IMR-90 (cell line): ENCODE results near the gene ROBO2. TPM values are rescaled to one million over a fixed set of nuclear protein-coding genes. Genes with fewer than 3 reads are reported as not detected.
A peak's percentile ranks its signal among the peaks of the same experiment; 100 is the strongest.

Source experiments
- ATAC-seq: fragments of 200-7000 bp; cut with Tn5 transposase; 2 replicates; pipeline ENCODE4 v1.9.1; 2020; ENCODE audit warnings: low read depth, mild to moderate bottlenecking, moderate library complexity
- BruUV-seq: library from RNA; stranded (reverse); fragments of 400-500 nt; replicated peaks from 2 replicates; lab custom pipeline; 2021; lab: Mats Ljungman, UMichigan
- CTCF ChIA-PET: fragments of 300-600 bp; formaldehyde crosslinking; extraction: SDS; loops from one replicate; lab custom pipeline; 2021; ENCODE audit warnings: antibody characterized with exemption; lab: Yijun Ruan, JAX
- POLR2A ChIA-PET: fragments of 300-600 bp; sonication (Branson Sonifier 250); formaldehyde crosslinking; loops from one replicate; lab custom pipeline; 2022; ENCODE audit warnings: antibody characterized with exemption; ENCODE audit not compliant: unreplicated experiment; lab: Charles Lee
- DNase-seq: peaks from one replicate; pipeline ENCODE4 v3.0.0; 2013
- H2AFZ ChIP-seq: replicated peaks from 2 replicates; pipeline ENCODE3; 2013; ENCODE audit warnings: low read length, mild to moderate bottlenecking; ENCODE audit not compliant: poor library complexity
- H2AK5ac ChIP-seq: 2 replicates; pipeline ENCODE4 v1.6.1; 2013; ENCODE audit warnings: low read depth, low read length, inconsistent platforms
- H2AK9ac ChIP-seq: replicated peaks from 2 replicates; pipeline ENCODE3; 2013; ENCODE audit warnings: mild to moderate bottlenecking, low read depth, low read length, moderate library complexity; ENCODE audit not compliant: poor library complexity
- H2BK120ac ChIP-seq: 2 replicates; pipeline ENCODE4 v1.6.1; 2013; ENCODE audit warnings: low read depth, low read length, inconsistent platforms
- H2BK15ac ChIP-seq: 3 replicates; pipeline ENCODE4 v1.6.1; 2013; ENCODE audit warnings: low read depth, low read length, inconsistent platforms
- H2BK20ac ChIP-seq: 2 replicates; pipeline ENCODE4 v1.6.1; 2013; ENCODE audit warnings: low read depth, mild to moderate bottlenecking, inconsistent platforms, low read length, moderate library complexity
- H2BK5ac ChIP-seq: 2 replicates; pipeline ENCODE4 v1.6.1; 2013; ENCODE audit warnings: mild to moderate bottlenecking, low read depth, low read length, inconsistent platforms; ENCODE audit not compliant: poor library complexity, severe bottlenecking
- H3K14ac ChIP-seq: replicated peaks from 2 replicates; pipeline ENCODE4 v1.6.1; 2013; ENCODE audit warnings: low read depth, low read length, inconsistent platforms
- H3K18ac ChIP-seq: 2 replicates; pipeline ENCODE4 v1.6.1; 2013; ENCODE audit warnings: low read depth, low read length, control low read depth
- H3K23ac ChIP-seq: 2 replicates; pipeline ENCODE4 v1.6.1; 2013; ENCODE audit warnings: low read depth, low read length, inconsistent platforms
- H3K27ac ChIP-seq: 2 replicates; pipeline ENCODE4 v1.5.1; 2013; ENCODE audit warnings: mild to moderate bottlenecking, control low read depth, low read length; ENCODE audit not compliant: insufficient read depth
- H3K27me3 ChIP-seq: 2 replicates; pipeline ENCODE4 v1.6.1; 2013; ENCODE audit warnings: low read length; ENCODE audit not compliant: control insufficient read depth, insufficient read depth
- H3K36me3 ChIP-seq: 2 replicates; pipeline ENCODE4 v1.6.1; 2013; ENCODE audit warnings: low read length, mixed read lengths; ENCODE audit not compliant: control insufficient read depth, insufficient read depth
- H3K4ac ChIP-seq: 2 replicates; pipeline ENCODE4 v1.6.1; 2013; ENCODE audit warnings: low read depth, low read length, inconsistent platforms
- H3K4me1 ChIP-seq: 2 replicates; pipeline ENCODE4 v1.6.1; 2013; ENCODE audit warnings: low read length, mixed read lengths; ENCODE audit not compliant: control insufficient read depth, insufficient read depth
- H3K4me2 ChIP-seq: 2 replicates; pipeline ENCODE4 v1.6.1; 2013; ENCODE audit warnings: low read depth, mild to moderate bottlenecking, control low read depth, low read length, moderate library complexity
- H3K4me3 ChIP-seq: 2 replicates; pipeline ENCODE4 v1.5.1; 2013; ENCODE audit warnings: low read depth, mild to moderate bottlenecking, control low read depth, low read length, moderate library complexity; ENCODE audit not compliant: insufficient read depth
- H3K56ac ChIP-seq: 2 replicates; pipeline ENCODE4 v1.6.1; 2013; ENCODE audit warnings: low read length, inconsistent platforms; ENCODE audit not compliant: insufficient read depth; ENCODE audit errors: extremely low read depth
- H3K79me1 ChIP-seq, 2 experiments: 2 replicates each; pipeline ENCODE4 v1.6.1; 2013; ENCODE audit warnings: low read length in 2 of 2, inconsistent platforms in 1 of 2, low read depth in 1 of 2
- H3K9ac ChIP-seq: 2 replicates; pipeline ENCODE4 v1.6.1; 2013; ENCODE audit warnings: low read depth, low read length, control low read depth
- H3K9me1 ChIP-seq: 2 replicates; pipeline ENCODE4 v1.6.1; 2013; ENCODE audit warnings: low read length, inconsistent platforms; ENCODE audit not compliant: insufficient read depth
- H3K9me3 ChIP-seq: 2 replicates; pipeline ENCODE4 v1.6.1; 2013; ENCODE audit warnings: low read length; ENCODE audit not compliant: control insufficient read depth, insufficient read depth
- H4K20me1 ChIP-seq: 2 replicates; pipeline ENCODE4 v1.6.1; 2013; ENCODE audit warnings: low read length, inconsistent platforms; ENCODE audit not compliant: insufficient read depth
- H4K5ac ChIP-seq: 2 replicates; pipeline ENCODE4 v1.6.1; 2013; ENCODE audit warnings: mild to moderate bottlenecking, low read depth, low read length, control low read depth
- H4K8ac ChIP-seq, 2 experiments: 2 replicates each; pipeline ENCODE4 v1.6.1; 2013; ENCODE audit warnings: low read depth in 2 of 2, low read length in 2 of 2, control low read depth in 1 of 2, inconsistent platforms in 1 of 2
- H4K91ac ChIP-seq: 2 replicates; pipeline ENCODE4 v1.6.1; 2013; ENCODE audit warnings: low read depth, low read length, inconsistent platforms; ENCODE audit not compliant: insufficient read depth
- ELK1 ChIP-seq: fragments of 150-350 bp; IDR thresholded peaks from 2 replicates; pipeline ENCODE4 v1.6.1; 2016; ENCODE audit warnings: low read depth, mild to moderate bottlenecking, low read length, moderate library complexity, borderline replicate concordance
- MAFK ChIP-seq: IDR thresholded peaks from 2 replicates; pipeline ENCODE4 v1.6.1; 2012; ENCODE audit warnings: low read depth, low read length, improper control_type of control experiment
- WGBS, 2 experiments: methylation state at CpG; one replicate each; pipeline versions ENCODE4 v1.1.5 to v1.1.7; 2013; ENCODE audit warnings: missing lambda C conversion rate in 2 of 2; ENCODE audit not compliant: insufficient read length in 1 of 2; ENCODE audit errors: extremely low coverage in 2 of 2; 5-methylcytosine and 5-hydroxymethylcytosine counted together
- dilution Hi-C: fragments of 300-500 bp; cut with HindIII; formaldehyde crosslinking; loops from one replicate; pipeline ENCODE4 v1.14.3; 2018; ENCODE audit warnings: low sequenced_read_pairs; ENCODE audit not compliant: unreplicated experiment
- in situ Hi-C: fragments of 300-500 bp; cut with MboI; formaldehyde crosslinking; loops from 3 replicates; pipeline ENCODE4 v1.14.3; 2019; ENCODE audit warnings: low sequenced_read_pairs, inconsistent platforms, mixed read lengths
- intact Hi-C: fragments of 100-400 bp; cut with micrococcal nuclease; formaldehyde crosslinking; loops from 2 replicates; pipeline ENCODE4 v1.10.0; 2022
- polyA plus RNA-seq, 3 experiments: library from polyadenylated mRNA; depleted of rRNA; stranded (reverse); fragments of >200 nt; gene quantifications; 2 replicates each; pipeline ENCODE4 v1.2.3, GENCODE V29; 2012; ENCODE audit warnings: low replicate concordance in 1 of 3
- total RNA-seq: library from RNA; depleted of rRNA; stranded (reverse); fragments of >200 nt; gene quantifications from 2 replicates; pipeline ENCODE4 v1.2.3, GENCODE V29; 2012

Gene ROBO2
- total and polyA plus RNA-seq, 2 of the 4 experiments (the other 2 are of a cell fraction) = 9.3 to 14.5 TPM

- H2BK120ac ChIP-seq = no peak overlapping the region
- no peak overlapping the region for H3K9ac ChIP-seq
- no peak overlapping the region for H2BK20ac ChIP-seq
- BruUV-seq = no TSS peak
- H2AK9ac ChIP-seq = no peak overlapping the region
- H3K18ac ChIP-seq = no peak overlapping the region
- no peak overlapping the region for H3K4me3 ChIP-seq
- WGBS, 2 experiments = no CpG with 5 or more reads among the region's 12 CpGs
- no peak overlapping the region for H2BK15ac ChIP-seq
- H4K20me1 ChIP-seq = no peaks in the 10 kb centered on the region
- intact Hi-C loops (no loop called here), dilution Hi-C loops (no loop called here), in situ Hi-C loops (no loop called here)
- ATAC-seq = no peak
- no peaks in the 10 kb centered on the region for H3K79me1 ChIP-seq
- H3K4me2 ChIP-seq = no peak overlapping the region
- H2BK5ac ChIP-seq = no peak overlapping the region
- H3K36me3 ChIP-seq = no peaks in the 10 kb centered on the region
- H3K23ac ChIP-seq = no peak overlapping the region
- ChIA-PET CTCF (no interaction called here), POLR2A (no interaction called here)
- TF ChIP-seq ELK1 = no peak
- 0 out of 2 replicates have a peak, but pooled peaks have one; percentile 28 for TF ChIP-seq MAFK
- H2AK5ac ChIP-seq = no peak overlapping the region
- peak; percentile 46 for DNase-seq
- no peaks in the 10 kb centered on the region for H3K27me3 ChIP-seq
- no peak overlapping the region for H4K5ac ChIP-seq
- no peak overlapping the region for H3K4ac ChIP-seq
- H2AFZ ChIP-seq = no peak overlapping the region
- no peak overlapping the region for H3K14ac ChIP-seq
- no peaks in the 10 kb centered on the region for H3K4me1 ChIP-seq
- no peak overlapping the region for H3K27ac ChIP-seq
- H3K9me1 ChIP-seq = no peaks in the 10 kb centered on the region
- H3K56ac ChIP-seq = no peak overlapping the region
- no peak overlapping the region for H4K8ac ChIP-seq
- no peaks in the 10 kb centered on the region for H3K9me3 ChIP-seq
- no peak overlapping the region for H4K91ac ChIP-seq
These were observed 57.3 kb downstream of the ROBO2 start for GRCh38 chr3:77096966-77097890.
